GM12872 (cell line): Measurements from ENCODE around the gene SUPT20H.

Source experiments
- TF ChIP-seq, protein P1 (sequence below): IDR thresholded peaks from 3 replicates; pipeline ENCODE4 v1.5.1; 2011; ENCODE audit warnings: low read depth, mild to moderate bottlenecking, low read length, moderate library complexity; ENCODE audit not compliant: insufficient read depth

Gene SUPT20H

DNA sequence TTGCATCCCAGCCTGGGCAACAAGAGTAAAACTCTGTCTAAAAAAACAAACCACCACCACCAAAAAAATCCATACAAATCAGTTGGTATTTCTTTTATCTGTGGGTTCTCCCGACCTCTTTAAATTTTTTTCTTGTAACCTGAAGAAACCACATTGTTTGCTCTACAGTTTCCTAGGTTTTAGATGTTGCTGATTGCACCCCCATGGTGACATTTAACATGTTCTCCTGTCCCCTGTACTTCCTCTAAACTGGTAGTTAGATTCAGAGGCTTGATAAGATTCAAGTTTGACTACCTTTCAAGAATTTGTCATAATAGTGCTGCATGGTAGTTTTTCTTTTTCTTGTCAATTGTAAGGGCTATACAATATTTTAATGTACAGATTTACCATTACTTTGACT lies 84.3 kb downstream of the SUPT20H start:
- TF ChIP-seq, protein P1, sequence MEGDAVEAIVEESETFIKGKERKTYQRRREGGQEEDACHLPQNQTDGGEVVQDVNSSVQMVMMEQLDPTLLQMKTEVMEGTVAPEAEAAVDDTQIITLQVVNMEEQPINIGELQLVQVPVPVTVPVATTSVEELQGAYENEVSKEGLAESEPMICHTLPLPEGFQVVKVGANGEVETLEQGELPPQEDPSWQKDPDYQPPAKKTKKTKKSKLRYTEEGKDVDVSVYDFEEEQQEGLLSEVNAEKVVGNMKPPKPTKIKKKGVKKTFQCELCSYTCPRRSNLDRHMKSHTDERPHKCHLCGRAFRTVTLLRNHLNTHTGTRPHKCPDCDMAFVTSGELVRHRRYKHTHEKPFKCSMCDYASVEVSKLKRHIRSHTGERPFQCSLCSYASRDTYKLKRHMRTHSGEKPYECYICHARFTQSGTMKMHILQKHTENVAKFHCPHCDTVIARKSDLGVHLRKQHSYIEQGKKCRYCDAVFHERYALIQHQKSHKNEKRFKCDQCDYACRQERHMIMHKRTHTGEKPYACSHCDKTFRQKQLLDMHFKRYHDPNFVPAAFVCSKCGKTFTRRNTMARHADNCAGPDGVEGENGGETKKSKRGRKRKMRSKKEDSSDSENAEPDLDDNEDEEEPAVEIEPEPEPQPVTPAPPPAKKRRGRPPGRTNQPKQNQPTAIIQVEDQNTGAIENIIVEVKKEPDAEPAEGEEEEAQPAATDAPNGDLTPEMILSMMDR = no peak

DNA sequence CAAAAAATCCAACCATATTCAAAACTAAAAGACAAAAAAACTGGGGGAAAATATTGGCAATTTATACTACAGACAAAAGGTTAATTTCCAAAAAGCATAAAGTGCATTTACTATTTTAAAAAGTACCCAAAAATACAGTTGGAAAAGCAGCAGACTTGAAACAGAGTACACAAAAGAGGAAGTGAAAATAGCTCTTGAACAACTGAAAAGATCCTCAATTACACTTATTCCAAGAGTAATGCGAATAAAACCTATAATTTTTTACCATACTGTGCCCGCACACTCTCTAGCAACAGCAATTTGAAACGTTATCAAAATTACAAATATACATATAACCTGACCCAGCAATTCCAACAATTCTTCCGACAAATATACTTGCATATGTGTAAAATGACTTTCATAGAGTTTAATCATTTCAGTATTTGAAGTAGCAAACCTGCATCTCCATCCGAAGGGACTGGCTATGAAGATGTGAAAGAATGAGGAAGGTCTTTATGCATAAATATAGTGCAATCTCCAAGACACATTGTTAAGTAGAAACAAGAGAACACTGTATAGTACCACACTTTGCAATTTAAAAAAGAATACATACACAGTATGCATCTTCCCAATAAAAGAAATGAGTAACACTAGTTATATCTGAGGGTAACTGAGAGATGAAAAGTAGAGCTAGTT lies 85.7 kb downstream of the SUPT20H start:
- TF ChIP-seq, protein P1 = no peak

DNA sequence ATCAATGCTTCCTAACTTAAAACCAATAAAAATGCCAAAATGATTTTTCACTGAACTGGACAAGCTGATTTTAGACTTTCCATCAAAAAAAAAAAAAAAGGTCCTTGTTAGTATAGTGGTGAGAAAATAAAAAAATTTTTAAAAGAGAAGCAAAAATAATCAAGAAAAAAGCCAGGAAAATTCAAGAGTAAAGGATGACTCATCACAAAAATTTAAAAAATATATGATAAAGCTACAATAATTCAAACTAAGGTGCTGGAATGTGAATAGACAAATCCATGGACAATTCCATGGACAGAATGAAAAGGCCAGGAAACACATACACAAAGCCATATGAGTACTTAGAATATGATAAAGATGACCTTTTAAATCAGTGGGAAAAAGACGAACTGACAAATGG lies 86.5 kb downstream of the SUPT20H start:
- TF ChIP-seq, protein P1 = no peak

DNA sequence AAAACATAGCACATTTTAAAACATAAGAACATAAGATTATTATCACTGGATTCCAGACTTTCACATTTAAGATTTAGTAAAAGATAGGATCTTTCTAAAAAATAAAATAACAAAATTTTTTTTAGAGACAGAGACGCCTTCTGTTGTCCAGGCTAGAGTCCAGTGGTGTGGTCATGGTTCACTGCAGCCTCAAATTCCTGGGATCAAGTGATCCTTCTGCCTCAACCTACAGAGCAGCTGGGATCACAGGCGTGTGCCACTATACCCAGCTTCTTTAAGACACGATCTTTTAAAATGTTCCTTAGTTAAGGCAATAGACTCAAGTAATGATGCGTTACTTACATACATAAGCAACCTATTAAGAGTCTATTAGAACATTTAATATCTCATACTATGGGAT lies 93.1 kb downstream of the SUPT20H start:
- TF ChIP-seq, protein P1 = no peak

DNA sequence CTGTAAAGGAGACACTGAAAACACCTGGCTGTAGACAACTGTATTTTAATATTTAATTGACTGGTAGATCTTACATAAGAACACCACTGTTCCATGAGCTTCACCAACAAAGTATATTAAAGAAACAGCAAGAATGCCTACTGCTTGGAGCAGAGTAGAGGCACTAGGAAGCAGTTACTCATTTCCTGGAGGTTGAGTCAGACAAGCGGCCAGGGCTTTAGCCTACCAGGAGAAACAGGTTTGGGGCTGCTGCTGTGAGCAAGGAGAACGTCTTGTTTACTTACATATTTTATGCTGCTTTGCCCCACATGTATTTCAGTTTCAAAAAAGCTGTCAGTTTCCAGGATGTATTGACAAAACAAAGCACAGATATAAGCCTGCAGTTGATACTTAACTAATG lies 93.7 kb downstream of the SUPT20H start:
- TF ChIP-seq, protein P1 = no peak

DNA sequence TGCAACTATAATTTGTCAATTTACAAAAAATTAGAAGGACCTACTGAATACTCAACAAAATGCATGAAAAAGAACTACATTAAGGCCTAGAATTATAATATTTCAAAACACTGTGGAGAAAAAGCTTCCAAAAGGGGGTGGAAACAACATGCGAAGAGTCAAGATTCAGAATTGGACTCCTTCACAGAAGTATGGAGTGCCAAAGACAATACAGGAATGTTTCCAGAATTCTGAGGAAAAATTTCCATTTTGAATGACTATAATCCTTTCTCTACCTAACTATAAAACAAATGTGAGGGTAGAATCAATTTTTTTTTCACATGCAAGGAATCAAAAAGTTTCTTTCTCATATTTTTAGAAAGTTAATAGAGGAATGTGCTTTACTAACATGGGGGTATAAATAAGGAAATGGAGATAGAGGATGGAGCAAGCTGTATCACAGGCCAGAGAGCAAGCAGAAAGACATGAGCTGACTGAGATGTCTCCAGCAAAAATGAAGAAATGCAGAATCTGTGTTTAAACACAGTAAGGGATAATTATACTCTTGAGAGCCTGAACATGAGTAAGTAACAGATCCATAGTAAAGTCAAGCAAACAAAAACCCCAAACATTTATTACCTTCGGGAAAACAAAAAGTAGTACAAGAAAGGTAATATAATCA lies 99.9 kb downstream of the SUPT20H start:
- TF ChIP-seq, protein P1 = no peak
